ENCODE results near the gene ROCK1.

Gene ROCK1

GRCh38 chr18:21109936-21110712 lies 1.5 kb downstream of the ROCK1 start:
- FAIRE-seq (no peak), DNase-seq (ENCODE audit: insufficient read length, low spot score) (no peak)

- FAIRE-seq (no peak), DNase-seq (ENCODE audit: insufficient read length, low spot score) (no peak)
Observed at GRCh38 chr18:21105936-21106335, 5.7 kb downstream of the ROCK1 start.

- DNase-seq (ENCODE audit: insufficient read length, low spot score) (no peak), FAIRE-seq (no peak)
Observed at GRCh38 chr18:21101172-21101571, 10.4 kb downstream of the ROCK1 start.

- FAIRE-seq (no peak), DNase-seq (ENCODE audit: insufficient read length, low spot score) (no peak)
Observed at GRCh38 chr18:21100678-21101077, 10.9 kb downstream of the ROCK1 start.

GRCh38 chr18:21100146-21100545 lies 11.5 kb downstream of the ROCK1 start:
- FAIRE-seq (no peak), DNase-seq (ENCODE audit: insufficient read length, low spot score) (no peak)

GRCh38 chr18:21099442-21099841 lies 12.2 kb downstream of the ROCK1 start:
- DNase-seq (ENCODE audit: insufficient read length, low spot score) (no peak), FAIRE-seq (no peak)

- FAIRE-seq (no peak), DNase-seq (ENCODE audit: insufficient read length, low spot score) (no peak)
Observed at GRCh38 chr18:21096760-21097159, 14.9 kb downstream of the ROCK1 start.

- FAIRE-seq (no peak), DNase-seq (ENCODE audit: insufficient read length, low spot score) (no peak)
Observed at GRCh38 chr18:21093133-21093532, 18.5 kb downstream of the ROCK1 start.

- FAIRE-seq, result no peak
- no peak for DNase-seq (ENCODE audit: insufficient read length, low spot score)
Observed at GRCh38 chr18:21090680-21091079, 20.9 kb downstream of the ROCK1 start.

GRCh38 chr18:21085579-21086166 lies 25.9 kb downstream of the ROCK1 start:
- FAIRE-seq (no peak), DNase-seq (ENCODE audit: insufficient read length, low spot score) (no peak)

- no peak for FAIRE-seq
- DNase-seq (ENCODE audit: insufficient read length, low spot score), result no peak
Observed at GRCh38 chr18:21084511-21085078, 27.0 kb downstream of the ROCK1 start.

- DNase-seq (ENCODE audit: insufficient read length, low spot score) (no peak), FAIRE-seq (no peak)
Observed at GRCh38 chr18:21083017-21083416, 28.6 kb downstream of the ROCK1 start.

GRCh38 chr18:21081426-21081825 lies 30.2 kb downstream of the ROCK1 start:
- FAIRE-seq (no peak), DNase-seq (ENCODE audit: insufficient read length, low spot score) (no peak)

GRCh38 chr18:21080576-21080975 lies 31.0 kb downstream of the ROCK1 start:
- DNase-seq (ENCODE audit: insufficient read length, low spot score) (no peak), FAIRE-seq (no peak)

- no peak for FAIRE-seq
- no peak for DNase-seq (ENCODE audit: insufficient read length, low spot score)
Observed at GRCh38 chr18:21074336-21075323, 37.0 kb downstream of the ROCK1 start.

- FAIRE-seq (no peak), DNase-seq (ENCODE audit: insufficient read length, low spot score) (no peak)
Observed at GRCh38 chr18:21073180-21073579, 38.4 kb downstream of the ROCK1 start.

- FAIRE-seq (no peak), DNase-seq (ENCODE audit: insufficient read length, low spot score) (no peak)
Observed at GRCh38 chr18:21071071-21071470, 40.5 kb downstream of the ROCK1 start.

- no peak for FAIRE-seq
- DNase-seq (ENCODE audit: insufficient read length, low spot score), result no peak
Observed at GRCh38 chr18:21069468-21069867, 42.1 kb downstream of the ROCK1 start.

GRCh38 chr18:21064347-21064746 lies 47.3 kb downstream of the ROCK1 start:
- FAIRE-seq (no peak), DNase-seq (ENCODE audit: insufficient read length, low spot score) (no peak)

- no peak for FAIRE-seq
- DNase-seq (ENCODE audit: insufficient read length, low spot score), result no peak
Observed at GRCh38 chr18:21063011-21063410, 48.6 kb downstream of the ROCK1 start.

- DNase-seq (ENCODE audit: insufficient read length, low spot score) (no peak), FAIRE-seq (no peak)
Observed at GRCh38 chr18:21057112-21057511, 54.5 kb downstream of the ROCK1 start.
